GM12873 (cell line): ENCODE results near the gene FNBP1.

Source experiments
- TF ChIP-seq, protein P1 (sequence below): IDR thresholded peaks from 2 replicates; pipeline ENCODE4 v1.5.1; 2012; ENCODE audit warnings: low read depth, mild to moderate bottlenecking, moderate library complexity, low read length, control low read depth; ENCODE audit not compliant: insufficient read depth; ENCODE audit errors: missing control alignments

FNBP1 gene

DNA sequence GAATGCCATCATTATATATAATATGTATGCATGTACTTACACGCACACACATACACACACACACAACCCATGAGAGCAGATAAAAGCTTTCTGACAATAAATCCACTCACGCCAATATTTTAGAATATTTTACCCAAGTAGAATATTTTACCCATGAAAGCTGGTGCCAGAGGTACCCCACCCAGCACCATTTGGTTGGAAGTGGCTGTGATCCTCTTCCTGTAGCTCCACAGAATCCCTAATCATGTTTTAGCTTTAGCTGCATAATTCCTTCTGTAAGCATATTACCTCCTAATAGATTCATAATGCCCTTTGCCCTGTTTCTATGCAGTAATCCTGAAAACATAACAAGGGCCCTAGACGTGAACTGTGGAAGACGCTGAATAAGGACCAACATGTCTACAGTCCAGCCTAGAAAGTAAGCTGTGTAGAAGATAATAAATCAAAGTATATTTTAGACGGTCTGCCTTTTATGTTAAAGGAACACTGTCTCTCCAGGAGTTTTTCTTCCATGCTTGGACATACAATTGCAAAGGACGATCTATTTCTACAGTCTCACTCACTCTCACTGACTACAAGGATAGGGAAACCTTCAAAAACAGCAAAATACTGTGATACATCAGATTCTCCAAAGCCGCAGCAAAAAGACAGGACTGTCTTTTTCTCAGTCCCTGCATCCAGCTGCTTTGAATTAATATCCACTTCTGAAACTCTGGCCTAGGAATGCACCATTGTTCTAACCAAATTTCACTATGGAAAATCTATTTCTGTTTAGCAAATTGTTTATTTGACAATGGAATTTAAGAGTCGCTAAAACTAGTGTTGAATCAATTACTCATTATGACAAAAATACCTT, 109.6 kb downstream of the FNBP1 start:
- TF ChIP-seq, protein P1, sequence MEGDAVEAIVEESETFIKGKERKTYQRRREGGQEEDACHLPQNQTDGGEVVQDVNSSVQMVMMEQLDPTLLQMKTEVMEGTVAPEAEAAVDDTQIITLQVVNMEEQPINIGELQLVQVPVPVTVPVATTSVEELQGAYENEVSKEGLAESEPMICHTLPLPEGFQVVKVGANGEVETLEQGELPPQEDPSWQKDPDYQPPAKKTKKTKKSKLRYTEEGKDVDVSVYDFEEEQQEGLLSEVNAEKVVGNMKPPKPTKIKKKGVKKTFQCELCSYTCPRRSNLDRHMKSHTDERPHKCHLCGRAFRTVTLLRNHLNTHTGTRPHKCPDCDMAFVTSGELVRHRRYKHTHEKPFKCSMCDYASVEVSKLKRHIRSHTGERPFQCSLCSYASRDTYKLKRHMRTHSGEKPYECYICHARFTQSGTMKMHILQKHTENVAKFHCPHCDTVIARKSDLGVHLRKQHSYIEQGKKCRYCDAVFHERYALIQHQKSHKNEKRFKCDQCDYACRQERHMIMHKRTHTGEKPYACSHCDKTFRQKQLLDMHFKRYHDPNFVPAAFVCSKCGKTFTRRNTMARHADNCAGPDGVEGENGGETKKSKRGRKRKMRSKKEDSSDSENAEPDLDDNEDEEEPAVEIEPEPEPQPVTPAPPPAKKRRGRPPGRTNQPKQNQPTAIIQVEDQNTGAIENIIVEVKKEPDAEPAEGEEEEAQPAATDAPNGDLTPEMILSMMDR: no peak

DNA sequence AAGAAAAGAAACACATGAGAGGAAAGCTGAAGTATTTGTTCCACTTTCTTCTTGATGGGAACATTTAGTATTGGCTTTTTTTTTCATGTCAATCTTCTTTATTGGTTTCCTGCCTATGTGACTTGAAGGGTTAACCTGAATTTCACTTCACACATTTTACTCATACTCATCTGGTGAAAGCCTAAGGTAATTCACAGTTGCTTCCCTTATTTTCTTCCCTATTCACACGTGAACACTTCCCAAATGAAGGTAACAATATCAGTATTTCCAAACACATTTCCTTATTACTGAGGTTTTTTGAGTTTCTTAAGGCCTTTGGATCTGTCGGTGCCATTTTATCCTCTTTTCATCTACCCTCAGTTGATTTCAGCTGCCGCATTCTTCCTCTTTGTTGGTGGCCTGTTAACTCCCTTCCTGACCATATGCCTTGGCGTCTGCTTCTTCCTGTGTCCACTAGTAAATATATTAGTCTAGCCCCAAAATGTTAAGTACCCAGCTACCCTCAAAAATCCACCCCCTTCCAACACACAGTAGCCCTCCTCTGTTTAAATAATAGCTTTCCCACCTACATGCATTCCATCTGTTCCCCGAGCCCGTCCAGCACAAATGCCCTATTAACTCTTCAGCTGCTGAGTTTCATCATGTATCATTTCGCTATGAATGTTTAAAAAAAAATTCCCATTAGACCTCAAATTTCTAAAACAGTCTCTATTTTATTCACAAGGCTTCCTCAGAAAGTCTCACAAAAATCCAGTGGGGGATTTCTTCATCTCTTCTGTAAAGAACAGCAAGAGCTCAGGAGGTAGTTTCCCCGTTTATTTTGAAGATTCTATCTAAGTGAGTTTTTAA, 110.5 kb downstream of the FNBP1 start:
- TF ChIP-seq, protein P1: no peak

DNA sequence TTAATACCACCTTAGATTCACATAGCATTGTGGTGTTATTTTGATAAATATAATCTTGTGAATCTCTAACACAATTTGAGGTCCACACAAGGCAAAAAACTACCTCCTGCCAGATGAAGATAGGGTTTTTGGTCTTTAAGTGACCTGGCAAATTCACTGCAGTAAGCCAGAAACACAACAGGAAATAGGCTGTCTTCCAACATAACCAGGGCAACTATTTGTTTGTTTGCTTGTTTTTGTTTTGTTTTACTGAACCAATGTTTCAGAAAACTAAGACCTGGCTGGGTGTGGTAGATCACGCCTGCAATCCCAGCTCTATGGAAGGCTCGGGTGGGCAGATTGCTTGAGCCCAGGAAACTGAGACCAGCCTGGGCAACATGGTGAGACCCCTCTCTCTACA, 112.2 kb downstream of the FNBP1 start:
- TF ChIP-seq, protein P1: no peak

DNA sequence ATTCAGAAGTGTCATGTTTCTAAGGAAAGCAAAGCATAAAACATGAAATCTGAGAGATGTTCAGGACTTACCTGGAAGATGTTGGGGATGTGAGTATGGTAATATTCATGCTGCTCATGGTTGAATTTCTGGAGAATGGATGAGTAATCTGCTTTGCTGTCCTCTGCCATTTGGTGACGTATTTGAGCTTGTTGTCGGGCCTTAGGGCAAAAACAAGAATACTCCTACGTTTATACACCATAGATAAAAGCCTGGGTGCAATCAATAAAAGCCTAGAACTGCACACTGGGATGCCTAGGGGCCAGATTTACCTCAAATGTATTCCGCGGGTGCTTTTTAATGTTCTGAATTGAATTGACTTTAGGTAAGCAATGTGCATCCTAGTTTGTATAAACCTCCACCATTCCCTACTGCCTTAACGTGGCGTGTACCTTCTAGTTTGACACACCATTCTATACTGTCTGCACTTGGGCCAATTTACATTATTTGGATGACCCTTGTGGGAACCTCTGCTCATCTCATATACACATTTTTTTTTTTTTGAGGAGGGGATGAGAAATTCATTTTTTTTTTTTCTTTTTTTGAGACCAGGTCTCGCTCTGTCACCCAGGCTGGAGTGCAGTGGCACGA, 113.4 kb downstream of the FNBP1 start:
- TF ChIP-seq, protein P1: no peak

DNA sequence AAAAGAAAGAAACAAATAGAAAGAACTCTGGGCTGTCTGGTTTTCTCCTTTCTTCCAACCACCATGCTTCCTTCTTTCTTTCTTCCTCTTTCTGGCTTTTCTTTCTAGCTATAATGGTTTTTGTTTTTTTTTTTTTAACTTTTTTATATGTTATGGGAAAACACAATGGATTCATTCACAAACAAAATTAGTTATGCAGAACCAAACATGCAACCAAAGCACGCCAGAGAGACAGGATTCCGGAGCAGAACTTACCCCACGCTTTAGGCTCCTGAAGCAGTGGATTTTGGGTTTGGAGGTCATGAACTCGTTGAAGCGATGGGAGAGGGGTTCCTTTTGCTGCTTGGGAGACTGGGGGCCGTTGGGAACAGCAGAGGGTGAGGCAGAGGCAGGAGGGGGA, 119.4 kb downstream of the FNBP1 start:
- TF ChIP-seq, protein P1: no peak

DNA sequence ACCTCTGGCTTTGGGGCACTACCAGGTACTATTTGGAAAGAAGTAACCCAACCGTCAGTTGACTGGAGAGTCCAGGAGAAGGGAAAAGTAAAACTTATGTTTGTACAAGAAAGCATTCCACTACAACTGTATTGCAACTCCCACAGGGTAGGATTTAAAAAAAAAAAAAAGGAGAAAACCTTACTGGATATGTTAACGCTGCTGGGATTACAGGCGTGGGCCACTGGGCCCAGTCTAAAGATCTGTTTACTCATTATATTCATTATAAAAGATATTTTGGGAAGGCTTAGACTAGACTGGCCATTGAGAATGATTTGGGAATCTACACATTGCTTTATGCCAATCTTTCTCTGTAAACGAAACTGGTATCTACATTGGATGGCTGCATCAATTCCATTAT, 121.1 kb downstream of the FNBP1 start:
- TF ChIP-seq, protein P1: no peak

DNA sequence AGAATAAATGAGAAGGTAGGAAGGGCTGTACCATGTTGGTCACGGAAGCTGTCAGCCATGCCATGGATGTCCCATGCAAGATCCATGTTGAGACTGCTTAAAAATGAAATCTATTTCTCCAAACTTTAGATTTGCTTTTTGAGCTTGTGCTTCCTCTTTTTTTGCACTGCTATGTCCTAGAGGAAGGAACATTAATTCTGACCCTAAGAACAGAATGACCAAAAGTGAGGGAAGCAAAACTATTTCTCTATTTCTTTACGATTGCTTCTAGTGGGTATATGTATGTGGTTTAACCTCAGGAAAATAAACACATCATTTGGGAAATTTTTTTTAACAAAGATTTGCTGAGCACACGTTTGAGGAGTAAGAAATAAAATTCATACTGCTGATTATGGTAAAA, 123.1 kb downstream of the FNBP1 start:
- TF ChIP-seq, protein P1: no peak
